Trophoblast cell (in vitro differentiated cells and primary cell): ENCODE data around the gene MSL3B.

Experiments
- DNase-seq, 2 donors: peaks; one replicate each; pipeline ENCODE4 v3.0.0-alpha.2; 2016
- H2AFZ ChIP-seq: 2 replicates; pipeline ENCODE4 v1.6.1; 2013; ENCODE audit warnings: low read length, moderate library complexity, mild to moderate bottlenecking; ENCODE audit not compliant: insufficient read depth, poor library complexity
- H2AK5ac ChIP-seq: 2 replicates; pipeline ENCODE4 v1.6.1; 2013; ENCODE audit warnings: mild to moderate bottlenecking, low read length
- H2BK120ac ChIP-seq: 2 replicates; pipeline ENCODE4 v1.6.1; 2013; ENCODE audit warnings: low read length, mild to moderate bottlenecking, moderate library complexity; ENCODE audit not compliant: insufficient read depth, poor library complexity
- H2BK12ac ChIP-seq: 2 replicates; pipeline ENCODE4 v1.6.1; 2013; ENCODE audit warnings: mild to moderate bottlenecking, low read length, moderate library complexity
- H2BK5ac ChIP-seq: 2 replicates; pipeline ENCODE4 v1.6.1; 2013; ENCODE audit warnings: low read length, low read depth, moderate library complexity, mild to moderate bottlenecking; ENCODE audit not compliant: poor library complexity
- H3K14ac ChIP-seq: 2 replicates; pipeline ENCODE4 v1.6.1; 2013; ENCODE audit warnings: mild to moderate bottlenecking, low read length
- H3K18ac ChIP-seq: 2 replicates; pipeline ENCODE4 v1.6.1; 2013; ENCODE audit warnings: mild to moderate bottlenecking, low read length
- H3K23ac ChIP-seq: 2 replicates; pipeline ENCODE4 v1.6.1; 2013; ENCODE audit warnings: low read length
- H3K27ac ChIP-seq: 2 replicates; pipeline ENCODE4 v1.5.1; 2013; ENCODE audit warnings: low read depth, mild to moderate bottlenecking, inconsistent platforms, low read length, moderate library complexity
- H3K27me3 ChIP-seq: 2 replicates; pipeline ENCODE4 v1.6.1; 2013; ENCODE audit warnings: inconsistent platforms, mild to moderate bottlenecking, low read length, moderate library complexity; ENCODE audit not compliant: insufficient read depth
- H3K36me3 ChIP-seq, 2 experiments: 1 replicate in 1 of 2; 2 replicates in 1 of 2; pipeline ENCODE4 v1.6.1; 2013; ENCODE audit warnings: low read length in 2 of 2, mild to moderate bottlenecking in 2 of 2, moderate library complexity in 1 of 2; ENCODE audit not compliant: insufficient read depth in 2 of 2, control insufficient read depth in 1 of 2
- H3K4ac ChIP-seq: 2 replicates; pipeline ENCODE4 v1.6.1; 2013; ENCODE audit warnings: low read depth, mild to moderate bottlenecking, low read length, moderate library complexity
- H3K4me1 ChIP-seq, 2 experiments: 1 replicate in 1 of 2; 2 replicates in 1 of 2; pipeline ENCODE4 v1.6.1; 2013; ENCODE audit warnings: low read length in 2 of 2, mild to moderate bottlenecking in 2 of 2, moderate library complexity in 1 of 2; ENCODE audit not compliant: insufficient read depth in 2 of 2, control insufficient read depth in 1 of 2
- H3K4me2 ChIP-seq: 2 replicates; pipeline ENCODE4 v1.6.1; 2013; ENCODE audit warnings: inconsistent platforms, mild to moderate bottlenecking, low read length, moderate library complexity
- H3K4me3 ChIP-seq: 2 replicates; pipeline ENCODE4 v1.5.1; 2013; ENCODE audit warnings: mild to moderate bottlenecking, low read depth, low read length, inconsistent platforms
- H3K79me1 ChIP-seq: one replicate; pipeline ENCODE4 v1.6.1; 2013; ENCODE audit warnings: low read length
- H3K79me2 ChIP-seq: 2 replicates; pipeline ENCODE4 v1.6.1; 2013; ENCODE audit warnings: low read length, mild to moderate bottlenecking; ENCODE audit not compliant: control insufficient read depth, insufficient read depth, poor library complexity
- H3K9ac ChIP-seq: 2 replicates; pipeline ENCODE4 v1.6.1; 2013; ENCODE audit warnings: mild to moderate bottlenecking, low read length
- H3K9me3 ChIP-seq: 2 replicates; pipeline ENCODE4 v1.6.1; 2013; ENCODE audit warnings: low read depth, mild to moderate bottlenecking, control low read depth, inconsistent platforms, low read length; ENCODE audit not compliant: insufficient read depth
- H4K12ac ChIP-seq: 2 replicates; pipeline ENCODE4 v1.6.1; 2013; ENCODE audit warnings: low read depth, mild to moderate bottlenecking, low read length, moderate library complexity
- H4K8ac ChIP-seq: 2 replicates; pipeline ENCODE4 v1.6.1; 2013; ENCODE audit warnings: low read depth, mild to moderate bottlenecking, low read length, moderate library complexity
- H4K91ac ChIP-seq: one replicate; pipeline ENCODE4 v1.6.1; 2013; ENCODE audit warnings: low read depth, mild to moderate bottlenecking, low read length, moderate library complexity
- WGBS: extraction: QIAGEN DNeasy Blood & Tissue Kit; methylation state at CpG from one replicate; pipeline ENCODE4 v1.1.7; 2013; ENCODE audit warnings: missing lambda C conversion rate; ENCODE audit not compliant: insufficient read length, insufficient coverage; ENCODE audit errors: extremely low coverage; 5-methylcytosine and 5-hydroxymethylcytosine counted together

MSL3B gene

GRCh38 chr2:233821709-233822100 is 46.5 kb downstream of the MSL3B start:
- DNase-seq = no peak
- no peak overlapping the region for H3K23ac ChIP-seq
- no peak overlapping the region for H3K14ac ChIP-seq
- no peak overlapping the region for H4K12ac ChIP-seq
- no peak overlapping the region for H3K18ac ChIP-seq
- no peak overlapping the region for H2BK12ac ChIP-seq
- no peak overlapping the region for H3K4me2 ChIP-seq
- no peaks in the 10 kb centered on the region for H3K79me2 ChIP-seq
- no peak overlapping the region for H2AFZ ChIP-seq
- no peak overlapping the region for H4K91ac ChIP-seq
- H3K36me3 ChIP-seq = no peaks in the 10 kb centered on the region
- no CpG with 5 or more reads among the region's 8 CpGs for WGBS
- peaks cover 4% of the 10 kb centered on the region for H3K9me3 ChIP-seq
- no peak overlapping the region for H3K4me3 ChIP-seq
- no peak overlapping the region for H3K27ac ChIP-seq
- H3K27me3 ChIP-seq = no peaks in the 10 kb centered on the region
- no peak overlapping the region for H3K4ac ChIP-seq
- no peak overlapping the region for H4K8ac ChIP-seq
- H3K4me1 ChIP-seq = no peaks in the 10 kb centered on the region
- no peak overlapping the region for H2BK5ac ChIP-seq
- H2BK120ac ChIP-seq = no peak overlapping the region
- no peak overlapping the region for H3K9ac ChIP-seq
- H2AK5ac ChIP-seq = no peak overlapping the region
- no peaks in the 10 kb centered on the region for H3K79me1 ChIP-seq

GRCh38 chr2:233821196-233821595 is 47.0 kb downstream of the MSL3B start:
- H3K9ac ChIP-seq = no peak overlapping the region
- WGBS = no CpG with 5 or more reads among the region's 3 CpGs
- no peaks in the 10 kb centered on the region for H3K79me2 ChIP-seq
- H3K18ac ChIP-seq = no peak overlapping the region
- H3K4ac ChIP-seq = no peak overlapping the region
- peaks cover 5% of the 10 kb centered on the region for H3K9me3 ChIP-seq
- no peak overlapping the region for H3K4me3 ChIP-seq
- no peak overlapping the region for H3K23ac ChIP-seq
- H2AK5ac ChIP-seq = no peak overlapping the region
- H2BK5ac ChIP-seq = no peak overlapping the region
- H2BK120ac ChIP-seq = no peak overlapping the region
- no peak overlapping the region for H4K12ac ChIP-seq
- no peak overlapping the region for H4K8ac ChIP-seq
- no peaks in the 10 kb centered on the region for H3K4me1 ChIP-seq
- H3K27me3 ChIP-seq = no peaks in the 10 kb centered on the region
- no peak overlapping the region for H4K91ac ChIP-seq
- H3K4me2 ChIP-seq = no peak overlapping the region
- no peak overlapping the region for H3K27ac ChIP-seq
- no peak overlapping the region for H3K14ac ChIP-seq
- no peak for DNase-seq
- no peaks in the 10 kb centered on the region for H3K79me1 ChIP-seq
- no peak overlapping the region for H2AFZ ChIP-seq
- H3K36me3 ChIP-seq = no peaks in the 10 kb centered on the region
- no peak overlapping the region for H2BK12ac ChIP-seq

DNA sequence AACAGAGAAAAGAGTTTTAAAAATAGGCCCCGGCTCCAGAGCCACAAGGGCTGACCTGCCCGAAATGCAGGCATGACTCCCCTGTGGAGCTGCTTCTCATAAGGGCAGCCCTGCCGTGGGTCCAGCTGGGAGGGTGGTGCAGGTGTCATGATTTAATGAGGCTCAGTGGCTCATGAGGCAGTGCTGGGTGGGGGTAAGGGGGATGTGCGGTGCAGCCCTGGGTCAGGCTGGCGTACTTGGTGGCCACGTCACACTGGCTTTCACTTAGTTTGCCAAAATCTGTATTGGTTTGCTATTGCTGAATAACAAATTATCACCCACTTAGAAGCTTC is 47.4 kb downstream of the MSL3B start:
- no peak overlapping the region for H3K4me3 ChIP-seq
- WGBS = no CpG with 5 or more reads among the region's 6 CpGs
- no peaks in the 10 kb centered on the region for H3K79me1 ChIP-seq
- H3K4ac ChIP-seq = no peak overlapping the region
- no peak overlapping the region for H3K4me2 ChIP-seq
- H3K14ac ChIP-seq = no peak overlapping the region
- no peaks in the 10 kb centered on the region for H3K79me2 ChIP-seq
- no peak overlapping the region for H4K91ac ChIP-seq
- no peak overlapping the region for H2BK12ac ChIP-seq
- H2AFZ ChIP-seq = no peak overlapping the region
- no peaks in the 10 kb centered on the region for H3K4me1 ChIP-seq
- H3K27me3 ChIP-seq = no peaks in the 10 kb centered on the region
- DNase-seq = no peak
- no peak overlapping the region for H4K12ac ChIP-seq
- no peak overlapping the region for H3K9ac ChIP-seq
- no peak overlapping the region for H2BK120ac ChIP-seq
- H2BK5ac ChIP-seq = no peak overlapping the region
- H3K9me3 ChIP-seq = peaks cover 5% of the 10 kb centered on the region
- no peaks in the 10 kb centered on the region for H3K36me3 ChIP-seq
- H2AK5ac ChIP-seq = no peak overlapping the region
- H3K23ac ChIP-seq = no peak overlapping the region
- H3K18ac ChIP-seq = no peak overlapping the region
- no peak overlapping the region for H4K8ac ChIP-seq
- no peak overlapping the region for H3K27ac ChIP-seq

DNA sequence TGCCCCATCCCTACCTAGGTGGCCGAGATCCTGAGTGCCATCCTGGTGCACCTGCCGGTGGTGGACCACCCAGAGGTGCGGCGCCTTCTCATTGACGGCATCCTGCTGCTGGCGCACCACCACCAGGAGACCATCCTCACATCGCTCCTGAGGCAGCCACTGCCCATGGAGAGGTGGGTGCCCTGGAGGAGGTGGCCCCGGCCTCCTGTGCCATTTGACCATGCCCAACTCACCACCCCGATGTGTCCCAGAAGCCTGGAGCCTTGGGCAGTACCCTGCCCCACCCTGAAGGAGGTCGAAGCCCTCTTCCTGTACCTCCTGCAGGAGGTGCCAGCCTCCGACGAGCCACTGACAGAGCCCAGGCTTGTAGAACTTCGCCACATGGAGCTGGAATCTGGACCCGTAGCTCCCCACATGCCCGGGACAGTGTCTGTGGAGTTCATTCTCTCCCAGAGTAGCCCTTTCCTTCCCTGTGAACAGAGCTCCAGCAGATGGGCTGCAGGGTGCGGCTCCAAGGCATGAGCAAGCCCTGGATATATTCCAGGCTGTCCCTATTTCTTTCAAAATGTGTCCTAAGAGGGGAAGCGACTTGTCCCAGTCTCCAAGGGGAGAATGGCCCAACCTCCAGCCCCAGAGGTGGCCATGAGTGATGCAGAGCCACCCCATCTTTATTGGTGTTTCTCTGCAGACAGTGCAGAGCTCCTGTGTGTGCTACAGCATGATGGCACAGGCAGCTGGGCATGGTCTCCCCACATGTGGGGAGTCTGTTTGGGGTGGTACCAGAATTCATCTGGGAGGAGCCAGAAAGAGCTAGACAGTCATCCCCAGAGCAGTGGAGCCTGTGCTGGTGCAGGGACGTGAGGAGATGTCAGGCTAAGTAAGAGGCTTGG is 48.1 kb downstream of the MSL3B start:
- no peak overlapping the region for H3K4me2 ChIP-seq
- H3K4me3 ChIP-seq = no peak overlapping the region
- H3K18ac ChIP-seq = no peak overlapping the region
- no peak overlapping the region for H2AK5ac ChIP-seq
- peaks cover 5% of the 10 kb centered on the region for H3K9me3 ChIP-seq
- no peaks in the 10 kb centered on the region for H3K4me1 ChIP-seq
- H3K27ac ChIP-seq = no peak overlapping the region
- H2BK12ac ChIP-seq = no peak overlapping the region
- DNase-seq = no peak
- H3K14ac ChIP-seq = no peak overlapping the region
- H2BK120ac ChIP-seq = no peak overlapping the region
- WGBS = no CpG with 5 or more reads among the region's 18 CpGs
- H3K4ac ChIP-seq = no peak overlapping the region
- H3K36me3 ChIP-seq = no peaks in the 10 kb centered on the region
- H3K23ac ChIP-seq = no peak overlapping the region
- no peak overlapping the region for H4K91ac ChIP-seq
- no peak overlapping the region for H2AFZ ChIP-seq
- H3K9ac ChIP-seq = no peak overlapping the region
- no peak overlapping the region for H2BK5ac ChIP-seq
- no peaks in the 10 kb centered on the region for H3K79me1 ChIP-seq
- H4K12ac ChIP-seq = no peak overlapping the region
- H3K27me3 ChIP-seq = no peaks in the 10 kb centered on the region
- no peaks in the 10 kb centered on the region for H3K79me2 ChIP-seq
- no peak overlapping the region for H4K8ac ChIP-seq
